ENCODE measurements around the gene CPA4. TPM values are rescaled to one million over a fixed set of nuclear protein-coding genes. Genes with fewer than 3 reads are reported as not detected.

The CPA4 gene
- total RNA-seq, 4 donors from 2014 or later: not detected

- intact Hi-C loops (cut with DNase I; ENCODE audit: low total_unique reads): no loop called here
- 88 to 96% methylated on average over 4 of the region's 4 CpGs for WGBS, 2 donors (ENCODE audit: low coverage in 1 of 2)
These were observed 48.9 kb downstream of the CPA4 start for GRCh38 chr7:130341882-130342281.

GRCh38 chr7:130342701-130343380 is 49.9 kb downstream of the CPA4 start:
- WGBS, 2 donors (ENCODE audit: low coverage in 1 of 2): 77 to 94% methylated on average over 2 to 3 of the region's 3 CpGs
- TF ChIP-seq CTCF (IDR thresholded peaks at IDR 0.05): no peak
- no peak for TF ChIP-seq EP300 (IDR thresholded peaks at IDR 0.05; ENCODE audit: low read depth)
- no peak for TF ChIP-seq POLR2A (IDR thresholded peaks at IDR 0.05)
- TF ChIP-seq POLR2AphosphoS5 (IDR thresholded peaks at IDR 0.05): no peak

More at GRCh38 chr7:130341882-130342281, 48.9 kb downstream of the CPA4 start:
- Histone ChIP-seq H3K4me3 (no peak overlapping the region), H3K27me3 (no peaks in the 10 kb centered on the region), H3K9me3 (no peaks in the 10 kb centered on the region), H3K36me3 (no peaks in the 10 kb centered on the region), H3K4me1 (no peaks in the 10 kb centered on the region), H3K27ac (no peak overlapping the region)
- DNase-seq: no peak
- TF ChIP-seq EP300 (IDR thresholded peaks at IDR 0.05; ENCODE audit: low read depth): no peak
- no peak for TF ChIP-seq CTCF (IDR thresholded peaks at IDR 0.05)
- TF ChIP-seq POLR2A (IDR thresholded peaks at IDR 0.05): no peak
- no peak for TF ChIP-seq POLR2AphosphoS5 (IDR thresholded peaks at IDR 0.05)
- in situ Hi-C loops (cut with MboI; ENCODE audit: low pct_ligation_motif_present in 1 of 4, low pct_unique_long_range_greater_than_20kb in 1 of 4, low sequenced_read_pairs in 3 of 4): no loop called here

GRCh38 chr7:130344271-130344866 is 51.4 kb downstream of the CPA4 start, which contains the start of gene CPA5:
TSS of gene CPA5 (plus strand) at chr7:130344816. CDS start at chr7:130346486, 1,670 bp downstream.
- Histone ChIP-seq H3K36me3 (no peaks in the 10 kb centered on the region), H3K27me3 (no peaks in the 10 kb centered on the region), H3K4me3 (no peak within 1 kb of the TSS), H3K27ac (no peak within 1 kb of the TSS), H3K4me1 (no peaks in the 10 kb centered on the region), H3K9me3 (no peaks in the 10 kb centered on the region)
- DNase-seq: no peak
- intact Hi-C loops (cut with DNase I; ENCODE audit: low total_unique reads): no loop called here
- in situ Hi-C loops (cut with MboI; ENCODE audit: low pct_ligation_motif_present in 1 of 4, low pct_unique_long_range_greater_than_20kb in 1 of 4, low sequenced_read_pairs in 3 of 4): no loop called here
- WGBS, 2 donors (ENCODE audit: low coverage in 1 of 2): 92% methylated on average over 5 of the region's 5 CpGs
- TF ChIP-seq EP300 (IDR thresholded peaks at IDR 0.05; ENCODE audit: low read depth) (no peak), CTCF (IDR thresholded peaks at IDR 0.05) (no peak), POLR2AphosphoS5 (IDR thresholded peaks at IDR 0.05) (no peak), POLR2A (IDR thresholded peaks at IDR 0.05) (no peak)

More at GRCh38 chr7:130342701-130343380, 49.9 kb downstream of the CPA4 start:
- no peak for DNase-seq
- H3K27me3 ChIP-seq: no peaks in the 10 kb centered on the region
- no peaks in the 10 kb centered on the region for H3K36me3 ChIP-seq
- no peak overlapping the region for H3K4me3 ChIP-seq
- no peak overlapping the region for H3K27ac ChIP-seq
- in situ Hi-C loops (cut with MboI; ENCODE audit: low pct_ligation_motif_present in 1 of 4, low pct_unique_long_range_greater_than_20kb in 1 of 4, low sequenced_read_pairs in 3 of 4): no loop called here
- intact Hi-C loops (cut with DNase I; ENCODE audit: low total_unique reads): no loop called here
- H3K9me3 ChIP-seq: no peaks in the 10 kb centered on the region
- H3K4me1 ChIP-seq: no peaks in the 10 kb centered on the region

DNA sequence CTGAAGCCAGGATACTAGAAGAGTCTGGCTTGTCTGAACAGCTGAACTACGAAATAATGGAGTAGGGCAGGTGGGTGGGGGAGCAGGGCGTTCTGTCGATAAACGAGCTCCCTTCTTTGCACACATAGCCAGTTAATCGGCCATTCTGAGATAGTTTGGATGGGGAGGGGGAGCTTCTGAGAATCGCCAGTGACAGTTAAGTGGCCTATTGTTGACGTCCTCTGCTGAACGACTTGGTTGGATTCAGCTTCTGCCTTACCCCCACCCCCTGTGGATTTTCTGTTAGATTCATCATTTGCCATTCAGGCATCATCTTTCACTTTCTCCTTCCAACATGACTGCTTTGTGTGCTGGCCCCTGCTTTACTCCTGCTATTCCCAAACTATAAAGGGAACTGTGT is 52.2 kb downstream of the CPA4 start:
- TF ChIP-seq CTCF (IDR thresholded peaks at IDR 0.05): no peak
- no peak for TF ChIP-seq POLR2AphosphoS5 (IDR thresholded peaks at IDR 0.05)
- TF ChIP-seq POLR2A (IDR thresholded peaks at IDR 0.05): no peak
- no peak for TF ChIP-seq EP300 (IDR thresholded peaks at IDR 0.05; ENCODE audit: low read depth)
- Histone ChIP-seq H3K27ac (no peak overlapping the region), H3K27me3 (no peaks in the 10 kb centered on the region), H3K36me3 (no peaks in the 10 kb centered on the region), H3K4me1 (no peaks in the 10 kb centered on the region), H3K4me3 (no peak overlapping the region), H3K9me3 (no peaks in the 10 kb centered on the region)
- intact Hi-C loops (cut with DNase I; ENCODE audit: low total_unique reads) (no loop called here), in situ Hi-C loops (cut with MboI; ENCODE audit: low pct_ligation_motif_present in 1 of 4, low pct_unique_long_range_greater_than_20kb in 1 of 4, low sequenced_read_pairs in 3 of 4) (no loop called here)
- DNase-seq: no peak
- WGBS, 2 donors (ENCODE audit: low coverage in 1 of 2): 76 to 92% methylated on average over 5 to 8 of the region's 8 CpGs

Data from transverse colon (tissue), 4 donors.